Duodenal mucosa (tissue), 2 donors: ENCODE data around the gene CAMTA1.

Experiments
- H3K27ac ChIP-seq: one replicate; pipeline ENCODE4 v1.7.0; 2013; ENCODE audit warnings: low read depth, low read length
- H3K27me3 ChIP-seq, 2 donors: one replicate each; pipeline ENCODE4 v1.7.0; 2013; ENCODE audit warnings: low read length in 2 of 2, control low read depth in 1 of 2; ENCODE audit not compliant: insufficient read depth in 2 of 2, control insufficient read depth in 1 of 2
- H3K36me3 ChIP-seq, 2 donors: one replicate each; pipeline ENCODE4 v1.7.0; 2013; ENCODE audit warnings: low read length in 2 of 2, control low read depth in 1 of 2; ENCODE audit not compliant: insufficient read depth in 2 of 2, control insufficient read depth in 1 of 2
- H3K4me1 ChIP-seq, 2 donors: one replicate each; pipeline ENCODE4 v1.7.0; 2013; ENCODE audit warnings: low read length in 2 of 2, control low read depth in 1 of 2; ENCODE audit not compliant: insufficient read depth in 2 of 2, control insufficient read depth in 1 of 2
- H3K4me3 ChIP-seq, 2 donors: one replicate each; pipeline ENCODE4 v1.7.0; 2013; ENCODE audit warnings: low read length in 2 of 2, low read depth in 1 of 2
- H3K9ac ChIP-seq, 2 donors: one replicate each; pipeline ENCODE4 v1.7.0; 2013; ENCODE audit warnings: low read length in 2 of 2, low read depth in 1 of 2
- H3K9me3 ChIP-seq, 2 donors: one replicate each; pipeline ENCODE4 v1.7.0; 2013; ENCODE audit warnings: low read length in 2 of 2, control low read depth in 1 of 2; ENCODE audit not compliant: control insufficient read depth in 1 of 2

CAMTA1 gene

DNA sequence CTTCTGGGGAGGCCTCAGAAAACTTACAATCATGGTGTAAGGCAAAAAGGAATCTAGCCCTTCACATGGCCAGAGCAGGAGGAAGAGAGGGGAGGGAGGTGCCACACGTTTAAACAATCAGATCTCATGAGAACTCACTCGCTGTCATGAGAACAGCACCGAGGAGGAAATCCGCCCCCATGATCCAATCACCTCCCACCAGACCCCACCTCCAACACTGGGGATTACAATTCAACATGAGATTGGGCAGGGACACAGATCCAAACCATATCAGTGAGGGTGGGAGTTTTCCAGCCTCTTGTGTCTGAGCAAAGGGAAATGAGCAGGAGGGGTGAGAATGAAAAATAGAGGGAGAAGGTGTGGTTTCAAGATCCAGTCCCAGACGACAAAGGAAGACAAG is 503.7 kb downstream of the CAMTA1 start:
- Histone ChIP-seq H3K4me3 (no peak overlapping the region), H3K9ac (no peak overlapping the region), H3K27me3 (no peaks in the 10 kb centered on the region), H3K4me1 (no peaks in the 10 kb centered on the region), H3K9me3 (no peaks in the 10 kb centered on the region), H3K27ac (no peak overlapping the region), H3K36me3 (no peaks in the 10 kb centered on the region)

DNA sequence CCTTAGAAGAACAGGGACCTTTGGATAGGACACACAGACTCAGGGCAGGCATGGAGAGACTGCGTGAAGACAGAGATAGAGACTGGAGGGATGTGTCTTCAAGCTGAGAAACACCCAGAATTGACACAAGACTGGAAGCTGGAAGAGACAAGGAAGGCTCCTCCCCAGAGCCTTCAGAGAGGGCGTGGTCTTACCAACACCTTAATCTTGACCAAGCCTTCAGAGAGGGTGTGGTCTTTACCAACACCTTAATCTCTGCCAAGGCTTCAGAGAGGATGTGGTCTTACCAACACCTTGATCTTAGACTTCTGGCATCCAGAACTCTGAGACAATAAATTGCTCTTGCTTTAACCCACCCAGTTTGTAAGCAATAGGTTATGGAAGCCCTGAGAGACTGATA is 504.4 kb downstream of the CAMTA1 start:
- Histone ChIP-seq H3K4me3 (no peak overlapping the region), H3K36me3 (no peaks in the 10 kb centered on the region), H3K4me1 (no peaks in the 10 kb centered on the region), H3K9ac (no peak overlapping the region), H3K9me3 (no peaks in the 10 kb centered on the region), H3K27ac (no peak overlapping the region), H3K27me3 (no peaks in the 10 kb centered on the region)

DNA sequence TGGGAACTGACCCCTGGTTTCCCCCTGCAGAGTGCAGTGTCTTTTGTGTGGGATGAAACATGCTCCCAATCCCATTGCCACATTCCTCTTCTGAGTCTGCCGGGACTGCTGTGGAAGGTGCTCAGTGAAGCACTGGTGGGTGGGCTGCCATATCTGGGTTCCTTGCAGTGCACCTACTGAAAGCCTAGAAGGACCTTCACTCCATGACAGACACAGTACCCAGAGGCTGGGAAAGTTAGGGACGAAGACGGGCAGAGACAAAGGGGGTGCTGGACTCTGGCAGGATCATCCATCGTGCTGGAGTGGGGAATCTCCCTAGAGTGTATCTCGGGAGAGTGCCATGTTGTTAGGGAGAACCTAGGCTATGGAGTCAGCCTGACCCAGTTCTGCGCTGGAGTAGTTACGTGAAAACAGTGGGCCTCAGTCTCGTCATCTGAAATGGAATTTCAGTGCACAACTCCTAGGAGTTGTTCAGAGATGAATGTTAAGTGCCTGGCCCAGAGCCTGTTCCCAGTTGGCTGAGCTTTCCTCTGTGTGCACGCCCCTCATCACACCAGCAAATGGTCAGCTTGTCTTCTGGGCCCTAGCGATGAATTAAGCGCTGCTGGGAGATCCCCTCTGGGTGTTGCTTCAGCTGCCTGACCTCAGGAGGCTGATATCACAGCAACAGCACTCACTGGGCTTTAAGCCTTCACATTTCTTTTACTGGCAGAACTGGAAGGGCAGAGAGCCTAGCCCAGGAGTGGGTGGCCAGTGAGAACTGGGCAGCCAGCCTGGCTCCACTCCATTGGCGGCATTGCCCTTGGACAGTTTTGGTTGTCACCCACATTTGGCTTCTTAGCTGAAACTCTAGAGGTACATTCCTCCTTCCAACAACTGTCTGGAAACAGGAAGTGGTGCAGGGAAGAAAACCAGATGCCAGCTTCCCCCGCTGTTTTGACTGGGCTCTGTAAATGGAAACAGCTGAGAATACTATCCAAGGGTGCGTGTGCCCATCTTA is 506.0 kb downstream of the CAMTA1 start:
- Histone ChIP-seq H3K4me1 (no peaks in the 10 kb centered on the region), H3K9ac (no peak overlapping the region), H3K27ac (peak overlapping the region; percentile 51)

DNA sequence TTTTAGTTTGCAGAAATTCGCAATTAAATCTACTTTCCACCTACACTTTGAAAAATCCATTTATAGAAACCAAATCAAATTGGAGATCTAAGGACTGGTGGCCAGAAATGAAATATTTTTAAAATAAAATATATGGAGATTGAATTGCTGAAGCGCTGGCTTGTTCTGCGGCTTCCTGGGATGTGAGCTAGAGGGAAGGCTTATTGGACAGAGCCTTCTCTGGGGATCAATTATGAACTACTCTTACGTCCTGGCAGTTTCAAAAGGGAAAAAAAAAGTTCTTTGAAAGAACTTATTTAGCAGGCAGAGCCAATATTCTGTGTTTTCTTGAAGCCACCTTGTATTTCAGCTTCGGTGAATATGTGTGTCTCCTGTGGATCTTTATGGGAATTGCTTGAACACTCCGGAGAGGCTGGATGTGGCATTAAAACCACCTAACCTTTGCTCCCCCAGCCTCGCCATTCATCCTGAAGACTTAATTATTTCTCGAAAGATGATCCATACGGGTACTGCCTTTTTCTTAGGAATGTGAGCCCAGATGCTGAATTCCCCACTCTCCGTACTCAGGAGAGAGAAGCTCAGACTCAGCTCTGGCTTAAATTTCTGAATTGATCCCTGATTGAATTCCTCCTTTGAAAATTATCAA is 506.9 kb downstream of the CAMTA1 start:
- Histone ChIP-seq H3K4me3 (no peak overlapping the region), H3K9ac (no peak overlapping the region), H3K27me3 (no peaks in the 10 kb centered on the region), H3K36me3 (no peaks in the 10 kb centered on the region), H3K4me1 (no peaks in the 10 kb centered on the region), H3K27ac (no peak overlapping the region), H3K9me3 (peaks cover 0 to 3% of the 10 kb centered on the region in 2 donors)

More for the DNA sequence above, 506.0 kb downstream of the CAMTA1 start:
- H3K4me3 ChIP-seq, result no peak overlapping the region
- no peaks in the 10 kb centered on the region for H3K36me3 ChIP-seq
- peaks cover 0 to under 1% of the 10 kb centered on the region in 2 donors for H3K9me3 ChIP-seq
- H3K27me3 ChIP-seq, result no peaks in the 10 kb centered on the region

DNA sequence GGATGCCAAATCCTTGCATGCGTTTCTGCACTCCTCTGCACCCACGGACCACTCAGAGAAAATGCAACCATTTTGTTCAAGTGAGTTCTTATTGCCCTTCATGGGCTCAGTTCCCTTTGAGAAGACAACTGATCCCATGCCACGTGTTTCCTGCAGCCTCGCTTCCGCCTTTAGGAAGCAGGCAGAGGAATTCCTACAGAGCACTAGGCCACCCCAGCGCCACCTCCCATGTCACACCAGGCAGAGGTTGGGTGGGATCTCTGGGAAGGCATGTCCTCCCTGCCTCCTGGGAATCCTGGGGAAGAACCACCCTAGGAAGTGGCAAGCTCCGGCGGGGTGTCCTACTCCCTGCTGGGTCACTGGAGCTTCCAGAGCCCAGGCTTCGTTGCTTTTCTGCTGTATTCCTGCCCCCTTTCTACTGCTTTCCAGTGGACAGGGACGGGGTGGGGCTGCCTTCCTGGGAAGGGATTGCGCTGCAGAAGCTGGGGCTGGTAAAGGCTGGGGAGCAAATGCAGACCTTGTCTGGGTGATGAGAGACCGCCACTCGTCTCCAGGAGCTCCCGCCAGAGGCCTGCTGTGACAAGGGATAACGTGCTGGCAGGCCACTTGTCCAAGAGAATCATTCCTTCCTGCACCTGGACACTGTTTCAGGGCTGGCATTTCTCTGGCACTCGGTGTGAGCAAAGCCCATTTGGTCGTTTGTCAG is 507.6 kb downstream of the CAMTA1 start:
- H3K4me1 ChIP-seq, result no peaks in the 10 kb centered on the region
- H3K9ac ChIP-seq, result no peak overlapping the region
- H3K27me3 ChIP-seq, result no peaks in the 10 kb centered on the region
- peaks cover 0 to 3% of the 10 kb centered on the region in 2 donors for H3K9me3 ChIP-seq
- H3K36me3 ChIP-seq, result no peaks in the 10 kb centered on the region
- H3K4me3 ChIP-seq, result no peak overlapping the region
- no peak overlapping the region for H3K27ac ChIP-seq

DNA sequence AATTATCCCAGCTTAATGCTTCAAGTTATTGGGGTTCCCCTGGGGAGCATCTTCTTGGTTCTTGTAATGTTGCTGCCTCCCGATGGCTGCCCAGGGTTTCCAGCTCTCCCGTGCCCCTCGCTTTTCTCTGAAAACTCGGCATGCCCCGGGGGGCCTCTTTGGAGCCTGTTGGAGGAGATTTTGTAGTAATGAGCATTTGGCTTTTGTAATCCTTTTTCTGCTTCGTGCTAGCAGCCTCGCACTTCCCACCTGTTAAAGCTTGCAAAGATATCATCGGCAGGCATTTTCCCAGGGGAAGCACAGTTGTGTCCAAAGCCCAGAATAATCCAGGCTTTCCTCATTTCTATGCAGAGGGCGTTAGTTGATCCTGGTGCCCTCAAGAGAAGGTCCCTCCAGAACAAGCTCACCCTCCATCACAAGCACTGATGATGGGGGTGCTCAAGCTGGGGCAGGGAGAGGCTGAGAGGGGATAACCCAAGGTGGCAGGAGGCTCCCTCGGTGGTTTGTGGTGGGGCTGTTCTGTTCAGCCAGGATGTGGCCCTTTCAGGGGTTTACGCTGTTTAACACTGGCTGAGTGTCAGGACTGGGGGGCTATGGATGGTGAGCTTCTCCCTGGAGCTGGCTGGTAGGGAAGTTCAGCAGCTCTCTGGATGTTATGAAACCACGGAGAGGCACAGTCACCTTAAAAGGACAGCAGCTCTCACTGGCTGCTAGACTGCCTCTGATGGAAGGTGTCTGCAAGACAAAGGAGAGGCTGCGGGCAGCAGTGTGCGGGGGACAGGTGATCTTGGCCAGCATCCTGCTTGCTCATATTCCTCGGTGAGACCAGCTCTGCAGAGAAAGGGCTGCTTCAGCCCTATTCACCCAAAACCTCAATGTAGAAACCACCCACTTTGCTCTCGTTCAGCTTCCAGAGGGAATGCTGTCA is 508.7 kb downstream of the CAMTA1 start:
- Histone ChIP-seq H3K4me1 (peaks cover 0 to 3% of the 10 kb centered on the region in 2 donors), H3K36me3 (no peaks in the 10 kb centered on the region), H3K27ac (no peak overlapping the region), H3K4me3 (no peak overlapping the region), H3K27me3 (no peaks in the 10 kb centered on the region), H3K9ac (no peak overlapping the region), H3K9me3 (peaks cover 0 to 3% of the 10 kb centered on the region in 2 donors)

DNA sequence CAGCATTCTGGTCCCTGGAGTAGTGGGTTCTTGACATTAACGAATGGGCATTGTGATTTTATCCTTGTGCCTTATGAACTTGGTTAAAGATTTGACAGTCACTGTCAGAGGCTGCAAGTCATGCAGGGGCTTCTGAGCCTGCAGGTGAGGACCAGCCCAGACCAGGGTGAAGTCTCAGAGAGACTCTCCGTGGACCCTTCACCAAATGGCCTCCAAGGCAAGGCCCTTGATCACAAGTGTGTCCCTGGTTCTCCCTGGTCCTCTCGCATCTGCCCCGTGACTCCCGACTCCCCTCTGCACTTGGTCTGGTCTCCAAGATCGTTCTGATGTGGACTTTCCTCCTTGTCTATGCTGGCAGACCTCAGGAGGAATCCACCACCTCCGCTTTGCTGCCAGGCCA is 509.4 kb downstream of the CAMTA1 start:
- H3K27ac ChIP-seq, result no peak overlapping the region
- H3K36me3 ChIP-seq, result no peaks in the 10 kb centered on the region
- no peaks in the 10 kb centered on the region for H3K27me3 ChIP-seq
- H3K9me3 ChIP-seq, result peaks cover 0 to 3% of the 10 kb centered on the region in 2 donors
- no peak overlapping the region for H3K9ac ChIP-seq
- peaks cover 0 to 4% of the 10 kb centered on the region in 2 donors for H3K4me1 ChIP-seq
- no peak overlapping the region for H3K4me3 ChIP-seq

DNA sequence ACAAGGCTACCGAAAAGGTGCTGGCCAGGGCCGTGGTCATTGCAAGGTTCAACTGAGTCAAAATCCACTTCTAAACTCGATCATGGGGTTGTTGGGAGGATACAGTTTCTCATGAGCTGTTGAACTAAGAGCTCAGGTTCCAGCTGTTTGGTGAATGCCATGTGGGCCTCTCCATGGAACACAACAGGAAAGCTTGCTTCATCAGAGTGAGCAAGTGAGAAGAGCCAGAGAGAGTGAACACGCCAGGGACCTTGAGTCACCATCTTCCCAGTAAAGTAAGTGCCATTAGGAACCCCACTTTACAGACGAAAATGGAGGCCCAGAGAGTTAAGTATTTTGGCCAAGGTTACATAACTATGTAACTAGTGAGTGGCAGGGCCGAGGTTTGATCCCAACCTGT is 510.7 kb downstream of the CAMTA1 start:
- peaks cover 0 to 3% of the 10 kb centered on the region in 2 donors for H3K9me3 ChIP-seq
- no peak overlapping the region for H3K9ac ChIP-seq
- no peaks in the 10 kb centered on the region for H3K36me3 ChIP-seq
- no peaks in the 10 kb centered on the region for H3K27me3 ChIP-seq
- H3K4me1 ChIP-seq, result peaks cover 3 to 6% of the 10 kb centered on the region in 2 donors
- no peak overlapping the region for H3K27ac ChIP-seq
- H3K4me3 ChIP-seq, result no peak overlapping the region

DNA sequence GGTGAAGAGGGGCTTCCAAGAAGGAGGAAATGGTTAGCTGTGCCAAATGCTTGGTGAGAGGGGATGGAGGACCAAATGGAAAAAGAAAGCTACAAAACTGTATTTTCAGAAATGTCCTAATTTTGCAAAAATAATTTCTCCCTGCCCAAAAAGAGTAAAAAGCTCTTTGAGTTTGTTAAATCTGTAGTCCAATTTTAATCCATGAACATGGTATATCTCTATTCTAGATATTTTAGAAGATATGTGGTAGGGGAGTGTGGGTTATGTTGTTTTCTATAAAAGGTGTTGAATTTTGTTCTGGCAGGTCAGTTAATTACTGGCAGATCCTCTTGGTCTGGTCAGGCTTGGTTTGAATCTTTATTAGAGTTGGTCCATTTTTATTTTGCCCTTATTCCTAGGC is 511.7 kb downstream of the CAMTA1 start:
- H3K4me3 ChIP-seq, result no peak overlapping the region
- peaks cover 0 to 3% of the 10 kb centered on the region in 2 donors for H3K9me3 ChIP-seq
- no peak overlapping the region for H3K9ac ChIP-seq
- H3K36me3 ChIP-seq, result no peaks in the 10 kb centered on the region
- H3K27ac ChIP-seq, result no peak overlapping the region
- H3K27me3 ChIP-seq, result no peaks in the 10 kb centered on the region
- H3K4me1 ChIP-seq, result peaks cover 6 to 14% of the 10 kb centered on the region in 2 donors
